MCF 10A (cell line): Measurements from ENCODE around the gene NECAB3. TPM values are rescaled to one million over a fixed set of nuclear protein-coding genes. Genes with fewer than 3 reads are reported as not detected.

Source experiments
- BruUV-seq: library from RNA; stranded (reverse); fragments of 400-500 nt; replicated peaks from 2 replicates; lab custom pipeline; 2021; lab: Mats Ljungman, UMichigan
- CTCF ChIA-PET: fragments of 300-600 bp; sonication (Branson Sonifier 250); formaldehyde crosslinking; extraction: SDS; loops from one replicate; lab custom pipeline; 2021; ENCODE audit warnings: antibody characterized with exemption, inconsistent platforms; lab: Yijun Ruan, JAX
- POLR2A ChIA-PET: fragments of 300-600, 350-650 bp; sonication (Branson Sonifier 250); formaldehyde crosslinking; extraction: SDS; loops from one replicate; lab custom pipeline; 2020; ENCODE audit warnings: antibody characterized with exemption, inconsistent platforms; lab: Yijun Ruan, JAX
- DNase-seq: peaks from one replicate; pipeline ENCODE4 v3.0.0-alpha.2; 2018; ENCODE audit not compliant: unreplicated experiment
- H3K27ac Mint-ChIP-seq: one replicate; pipeline ENCODE4 v1.8.0; 2022; ENCODE audit warnings: mild to moderate bottlenecking, low read depth, mixed read lengths; ENCODE audit not compliant: unreplicated experiment
- H3K27me3 Mint-ChIP-seq: one replicate; pipeline ENCODE4 v1.8.0; 2022; ENCODE audit warnings: mixed read lengths; ENCODE audit not compliant: insufficient read depth, unreplicated experiment
- H3K36me3 Mint-ChIP-seq: one replicate; pipeline ENCODE4 v1.8.0; 2022; ENCODE audit warnings: mild to moderate bottlenecking, moderate library complexity, mixed read lengths; ENCODE audit not compliant: insufficient read depth, unreplicated experiment
- H3K4me1 Mint-ChIP-seq: one replicate; pipeline ENCODE4 v1.8.0; 2022; ENCODE audit warnings: mixed read lengths; ENCODE audit not compliant: insufficient read depth, unreplicated experiment
- H3K4me3 Mint-ChIP-seq: one replicate; pipeline ENCODE4 v1.8.0; 2022; ENCODE audit warnings: mild to moderate bottlenecking, moderate library complexity, mixed read lengths; ENCODE audit not compliant: unreplicated experiment
- H3K9me3 Mint-ChIP-seq: one replicate; pipeline ENCODE4 v1.8.0; 2022; ENCODE audit warnings: mixed read lengths; ENCODE audit not compliant: unreplicated experiment
- intact Hi-C: fragments of 100-400 bp; cut with micrococcal nuclease; formaldehyde crosslinking; loops from 2 replicates; pipeline ENCODE4 v1.14.1; 2022
- total RNA-seq: library from RNA; stranded (reverse); gene quantifications from 2 replicates; pipeline ENCODE4 v1.2.3, GENCODE V29; 2022
- TF ChIP-seq, protein P1 (sequence below): fragments of 200-600 bp; IDR thresholded peaks from one replicate; pipeline ENCODE4 v1.8.0; 2022; ENCODE audit warnings: antibody characterized with exemption, mild to moderate bottlenecking; ENCODE audit not compliant: unreplicated experiment

The NECAB3 gene
- total RNA-seq, 1 experiment from 2014 or later = 15.1 TPM

DNA sequence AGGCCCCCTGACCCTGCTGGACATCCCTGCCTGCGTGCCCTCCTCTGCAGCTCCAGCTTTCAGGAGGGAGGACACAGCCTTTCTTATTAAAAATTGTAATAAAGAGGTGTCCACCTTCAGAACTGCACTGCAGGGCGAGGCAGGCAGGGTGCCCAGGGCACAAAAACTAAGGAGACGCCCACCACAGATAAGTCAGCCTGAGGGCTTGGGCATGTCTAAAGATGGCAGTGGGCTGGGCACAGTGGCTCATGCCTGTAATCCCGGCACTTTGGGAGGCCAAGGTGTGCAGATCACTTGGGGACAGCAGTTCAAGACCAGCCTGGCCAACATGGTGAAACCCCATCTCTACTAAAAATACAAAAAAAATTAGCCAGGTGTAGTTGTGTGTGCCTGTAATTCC is 19.1 kb downstream of the NECAB3 start:
- Mint-ChIP-seq H3K4me1 (no peaks in the 10 kb centered on the region), H3K36me3 (peaks cover 14% of the 10 kb centered on the region), H3K4me3 (no peak overlapping the region), H3K27ac (no peak overlapping the region), H3K9me3 (no peaks in the 10 kb centered on the region), H3K27me3 (no peaks in the 10 kb centered on the region)
- TF ChIP-seq, protein P1, sequence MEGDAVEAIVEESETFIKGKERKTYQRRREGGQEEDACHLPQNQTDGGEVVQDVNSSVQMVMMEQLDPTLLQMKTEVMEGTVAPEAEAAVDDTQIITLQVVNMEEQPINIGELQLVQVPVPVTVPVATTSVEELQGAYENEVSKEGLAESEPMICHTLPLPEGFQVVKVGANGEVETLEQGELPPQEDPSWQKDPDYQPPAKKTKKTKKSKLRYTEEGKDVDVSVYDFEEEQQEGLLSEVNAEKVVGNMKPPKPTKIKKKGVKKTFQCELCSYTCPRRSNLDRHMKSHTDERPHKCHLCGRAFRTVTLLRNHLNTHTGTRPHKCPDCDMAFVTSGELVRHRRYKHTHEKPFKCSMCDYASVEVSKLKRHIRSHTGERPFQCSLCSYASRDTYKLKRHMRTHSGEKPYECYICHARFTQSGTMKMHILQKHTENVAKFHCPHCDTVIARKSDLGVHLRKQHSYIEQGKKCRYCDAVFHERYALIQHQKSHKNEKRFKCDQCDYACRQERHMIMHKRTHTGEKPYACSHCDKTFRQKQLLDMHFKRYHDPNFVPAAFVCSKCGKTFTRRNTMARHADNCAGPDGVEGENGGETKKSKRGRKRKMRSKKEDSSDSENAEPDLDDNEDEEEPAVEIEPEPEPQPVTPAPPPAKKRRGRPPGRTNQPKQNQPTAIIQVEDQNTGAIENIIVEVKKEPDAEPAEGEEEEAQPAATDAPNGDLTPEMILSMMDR = no peak
- no TSS peak for BruUV-seq
- POLR2A ChIA-PET = interaction anchor here (0.9 to 2.8 kb wide), 3 partner anchors 12 to 195 kb away, joined by 3 to 18 read pairs (median 4); partner anchors contain the start of genes ACTL10 and ZNF341
- intact Hi-C loops = no loop called here
- no peak for DNase-seq
- CTCF ChIA-PET = interaction anchor here (0.6 to 5.6 kb wide), 4 partner anchors 9 to 198 kb away, joined by 3 to 28 read pairs (median 9); partner anchors contain the start of gene ACTL10

DNA sequence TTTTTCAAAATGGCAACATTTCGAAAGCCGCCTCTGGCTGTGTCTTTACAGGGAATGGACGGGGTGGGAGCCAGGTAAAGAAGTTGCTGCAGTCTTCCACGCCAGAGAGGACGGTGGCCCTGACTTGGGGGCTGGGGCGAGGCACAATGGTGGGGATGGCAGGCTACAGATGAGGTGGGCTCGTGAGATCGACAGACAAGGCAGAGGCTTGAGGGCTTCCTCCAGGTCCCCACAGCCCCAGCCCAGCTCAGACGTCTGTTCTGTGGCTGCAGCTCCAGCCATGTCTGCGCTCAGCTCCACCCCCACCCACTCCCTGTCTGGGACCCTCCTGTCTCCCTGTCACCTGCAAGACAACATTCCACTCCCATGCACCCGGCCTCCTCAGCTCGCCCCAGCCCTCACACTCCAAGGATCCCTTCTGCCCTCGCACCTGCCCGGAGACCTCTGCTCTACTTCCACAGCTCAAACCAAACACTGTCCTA is 19.5 kb downstream of the NECAB3 start:
- no peak overlapping the region for H3K4me3 Mint-ChIP-seq
- H3K27me3 Mint-ChIP-seq = no peaks in the 10 kb centered on the region
- POLR2A ChIA-PET = interaction anchor here (0.9 to 2.8 kb wide), 4 partner anchors 12 to 195 kb away, joined by 3 to 18 read pairs (median 4); partner anchors contain the start of genes ACTL10 and ZNF341
- BruUV-seq = no TSS peak
- no peak overlapping the region for H3K27ac Mint-ChIP-seq
- peaks cover 14% of the 10 kb centered on the region for H3K36me3 Mint-ChIP-seq
- no peaks in the 10 kb centered on the region for H3K9me3 Mint-ChIP-seq
- intact Hi-C loops = no loop called here
- no peak for DNase-seq
- CTCF ChIA-PET = interaction anchor here (0.6 to 5.6 kb wide), 10 partner anchors 10 to 475 kb away, joined by 3 to 28 read pairs (median 4); partner anchors contain the start of gene ACTL10
- TF ChIP-seq, protein P1 = no peak
- H3K4me1 Mint-ChIP-seq = no peaks in the 10 kb centered on the region

DNA sequence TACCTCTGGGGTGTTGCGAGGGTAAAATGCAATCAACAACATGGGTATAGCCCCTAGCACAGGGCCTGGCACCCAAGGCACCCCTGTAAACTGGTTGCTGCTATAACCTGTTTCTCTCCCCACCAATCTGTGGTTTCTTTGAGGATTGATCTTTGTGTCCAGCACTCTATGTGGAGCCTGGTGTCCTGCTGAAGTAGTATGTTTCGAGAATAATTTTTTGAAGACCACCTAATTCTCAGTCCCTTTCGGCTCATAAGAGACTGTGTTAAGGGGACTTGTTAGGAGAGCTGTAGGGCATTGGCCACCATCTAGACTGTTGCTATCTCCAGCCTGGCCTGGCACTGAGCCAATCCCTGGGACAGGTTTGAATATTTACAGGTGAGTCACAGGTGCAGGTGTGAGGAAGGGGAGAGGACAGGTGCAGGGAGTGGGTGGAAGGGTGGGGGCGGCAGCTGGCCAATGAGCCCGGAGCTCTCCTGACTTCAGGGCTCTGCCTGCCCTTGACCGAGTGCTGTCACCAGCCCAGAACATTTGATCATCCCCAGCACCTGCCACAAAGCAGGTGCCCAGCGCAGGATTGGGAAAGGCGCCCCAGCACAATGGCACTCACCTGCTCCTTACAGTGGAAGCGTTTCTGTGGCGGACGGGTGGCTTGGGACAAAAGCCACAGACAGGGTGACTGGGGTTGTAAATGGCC is 20.2 kb downstream of the NECAB3 start:
- TF ChIP-seq, protein P1 = no peak
- no peaks in the 10 kb centered on the region for H3K27me3 Mint-ChIP-seq
- H3K9me3 Mint-ChIP-seq = no peaks in the 10 kb centered on the region
- no peak overlapping the region for H3K27ac Mint-ChIP-seq
- DNase-seq = peak; percentile 47
- H3K4me1 Mint-ChIP-seq = no peaks in the 10 kb centered on the region
- POLR2A ChIA-PET = interaction anchor here (0.9 to 2.8 kb wide), 5 partner anchors 9 to 194 kb away, joined by 3 to 18 read pairs (median 6); partner anchors contain the start of genes ACTL10, C20orf144 and CBFA2T2
- no peak overlapping the region for H3K4me3 Mint-ChIP-seq
- CTCF ChIA-PET = interaction anchor here (0.7 to 5.6 kb wide), 17 partner anchors 9 to 475 kb away, joined by 3 to 28 read pairs (median 4); partner anchors contain the start of genes ACTL10 and C20orf144
- peaks cover 14% of the 10 kb centered on the region for H3K36me3 Mint-ChIP-seq
- no TSS peak for BruUV-seq
- intact Hi-C loops = loop anchor here (1.0 kb wide), 2 partner anchors 197 to 238 kb away; no protein-coding TSS in a partner anchor
